ENCODE measurements around the gene SOCS6. TPM values are rescaled to one million over a fixed set of nuclear protein-coding genes. Genes with fewer than 3 reads are reported as not detected.

Gene SOCS6
- total RNA-seq, 1 experiment from 2014 or later: 53.4 TPM

GRCh38 chr18:70376914-70377258 lies 88.0 kb downstream of the SOCS6 start:
- Histone ChIP-seq H3K9me2 (ENCODE audit: insufficient read depth) (no peaks in the 10 kb centered on the region), H3K4me2 (ENCODE audit: low read length) (peak overlapping the region; percentile 57), H4K20me1 (ENCODE audit: insufficient read depth) (no peaks in the 10 kb centered on the region), H2AFZ (ENCODE audit: low read depth, low read length, poor library complexity, severe bottlenecking) (peak overlapping the region; percentile 14), H3K4me3 (replicated peaks in 1 of 2; ENCODE audit: low read depth in 1 of 2, low read length in 2 of 2) (no peak overlapping the region), H3K79me2 (ENCODE audit: insufficient read depth, low read length) (peaks cover under 1% of the 10 kb centered on the region; the same call in 1 of the 2 replicates), H3K36me3 (ENCODE audit: control insufficient read depth in 1 of 2, insufficient read depth in 2 of 2, low read length in 2 of 2) (peaks cover 0 to 4% of the 10 kb centered on the region in 2 experiments; a peak in 1 of 4 replicates), H3K9ac (ENCODE audit: low read length) (peak overlapping the region; percentile 56), H3K9me3 (ENCODE audit: control insufficient read depth in 1 of 2, insufficient read depth in 1 of 2, low read depth in 1 of 2, low read length in 2 of 2) (no peaks in the 10 kb centered on the region), H3K27ac (ENCODE audit: low read depth, low read length) (peak overlapping the region; percentile 64), H3K4me1 (ENCODE audit: control insufficient read depth in 1 of 2, insufficient read depth in 2 of 2, low read length in 2 of 2) (peaks cover 75 to 90% of the 10 kb centered on the region in 2 experiments), H3K27me3 (ENCODE audit: insufficient read depth, low read length) (no peaks in the 10 kb centered on the region)
- ATAC-seq: no peak
- no peak for DNase-seq (ENCODE audit: low read depth, low spot score)
- ChIA-PET POLR2A (no interaction called here), RAD21 (ENCODE audit: low non-redundant PET in 1 of 2, low total read pairs in 2 of 2, uncharacterized antibody in 2 of 2, unreplicated experiment in 2 of 2) (no interaction called here), CTCF (no interaction called here)
- intact Hi-C loops (cut with micrococcal nuclease): no loop called here
- no TSS peak for BruUV-seq (replicated peaks)
- TF ChIP-seq EZH2 (IDR thresholded peaks at IDR 0.05) (no peak), ZNF274 (IDR thresholded peaks at IDR 0.05; ENCODE audit: low read depth, low read length) (no peak), ZBTB33 (IDR thresholded peaks at IDR 0.05; ENCODE audit: extremely low read depth, insufficient replicate concordance, low read length) (no peak), SIN3A (IDR thresholded peaks at IDR 0.05; ENCODE audit: low read depth) (no peak), CBX3 (IDR thresholded peaks at IDR 0.05; ENCODE audit: low read depth) (no peak), POLR2AphosphoS5 (IDR thresholded peaks at IDR 0.05; ENCODE audit: low read depth, low read length) (no peak), RAD21 (IDR thresholded peaks at IDR 0.05; ENCODE audit: low read depth) (no peak), EGR1 (IDR thresholded peaks at IDR 0.05; ENCODE audit: low read depth) (no peak), SRF (IDR thresholded peaks at IDR 0.05; ENCODE audit: low read depth) (no peak), JUND (IDR thresholded peaks at IDR 0.05) (no peak), ZFX (IDR thresholded peaks at IDR 0.05) (no peak)

Measured in HCT116 (cell line).